ENCODE data around the gene TCTN2.
A peak's percentile ranks its signal among the peaks of the same experiment; 100 is the strongest.

Gene TCTN2

GRCh38 chr12:123670882-123671728 lies at the start of gene TCTN2:
Gene TCTN2 (plus strand): TSS chr12:123671113. CDS start chr12:123671241, 128 bp downstream.
- Histone ChIP-seq H3K36me3 (ENCODE audit: insufficient read depth, insufficient read length, low read length) (peaks cover 25% of the 10 kb centered on the region), H3K9me3 (ENCODE audit: insufficient read depth, low read length) (no peaks in the 10 kb centered on the region), H3K27me3 (ENCODE audit: insufficient read depth, insufficient read length) (peaks cover 9% of the 10 kb centered on the region), H3K9ac (ENCODE audit: insufficient read length, low read depth) (peak within 1 kb of the TSS; percentile 86), H3K4me3 (ENCODE audit: insufficient read length, low read depth) (peak within 1 kb of the TSS; percentile 91), H3K4me1 (ENCODE audit: insufficient read depth, insufficient read length) (peaks cover 3% of the 10 kb centered on the region)
- peak; percentile 85 for TF ChIP-seq YY1 (IDR thresholded peaks at IDR 0.05; ENCODE audit: insufficient read depth, insufficient read length)
- TF ChIP-seq ZNF274 (IDR thresholded peaks at IDR 0.05; ENCODE audit: low read depth, low read length), result no peak
- no peak for TF ChIP-seq SUZ12 (IDR thresholded peaks at IDR 0.05; ENCODE audit: extremely low read depth, insufficient read depth, insufficient read length)
- peak; percentile 88 for DNase-seq (ENCODE audit: low read depth, low spot score)

GRCh38 chr12:123621619-123622530 lies 49.0 kb upstream of the TCTN2 start:
- Histone ChIP-seq H3K27me3 (ENCODE audit: insufficient read depth, insufficient read length) (no peaks in the 10 kb centered on the region), H3K4me1 (ENCODE audit: insufficient read depth, insufficient read length) (no peaks in the 10 kb centered on the region), H3K36me3 (ENCODE audit: insufficient read depth, insufficient read length, low read length) (peaks cover 90% of the 10 kb centered on the region), H3K9me3 (ENCODE audit: insufficient read depth, low read length) (no peaks in the 10 kb centered on the region), H3K4me3 (ENCODE audit: insufficient read length, low read depth) (no peak overlapping the region), H3K9ac (ENCODE audit: insufficient read length, low read depth) (no peak overlapping the region)
- DNase-seq (ENCODE audit: low read depth, low spot score), result no peak
- TF ChIP-seq YY1 (IDR thresholded peaks at IDR 0.05; ENCODE audit: insufficient read depth, insufficient read length) (no peak), ZNF274 (IDR thresholded peaks at IDR 0.05; ENCODE audit: low read depth, low read length) (no peak), SUZ12 (IDR thresholded peaks at IDR 0.05; ENCODE audit: extremely low read depth, insufficient read depth, insufficient read length) (no peak)

- TF ChIP-seq YY1 (IDR thresholded peaks at IDR 0.05; ENCODE audit: insufficient read depth, insufficient read length), result peak; percentile 62
- no peak for TF ChIP-seq SUZ12 (IDR thresholded peaks at IDR 0.05; ENCODE audit: extremely low read depth, insufficient read depth, insufficient read length)
- peak; percentile 98 for DNase-seq (ENCODE audit: low read depth, low spot score)
Measured at GRCh38 chr12:123633379-123634141, 37.4 kb upstream of the TCTN2 start, which contains the start of the genes EIF2B1 and GTF2H3. Gene EIF2B1 (minus strand): TSS chr12:123633686. CDS start chr12:123633557, 129 bp downstream. Gene GTF2H3 (plus strand): TSS chr12:123633829. CDS start chr12:123633860, 31 bp downstream.

GRCh38 chr12:123634142-123634561 lies 36.8 kb upstream of the TCTN2 start:
- Histone ChIP-seq H3K9ac (ENCODE audit: insufficient read length, low read depth) (peak overlapping the region; percentile 97), H3K4me1 (ENCODE audit: insufficient read depth, insufficient read length) (no peaks in the 10 kb centered on the region), H3K9me3 (ENCODE audit: insufficient read depth, low read length) (no peaks in the 10 kb centered on the region), H3K27me3 (ENCODE audit: insufficient read depth, insufficient read length) (no peaks in the 10 kb centered on the region), H3K4me3 (ENCODE audit: insufficient read length, low read depth) (peak overlapping the region; percentile 96), H3K36me3 (ENCODE audit: insufficient read depth, insufficient read length, low read length) (peaks cover 47% of the 10 kb centered on the region)
- TF ChIP-seq ZNF274 (IDR thresholded peaks at IDR 0.05; ENCODE audit: low read depth, low read length), result no peak
- no peak for DNase-seq (ENCODE audit: low read depth, low spot score)

More at GRCh38 chr12:123633379-123634141, 37.4 kb upstream of the TCTN2 start, which contains the start of the genes EIF2B1 and GTF2H3:
- no peaks in the 10 kb centered on the region for H3K4me1 ChIP-seq (ENCODE audit: insufficient read depth, insufficient read length)
- peak within 1 kb of the TSS; percentile 97 for H3K9ac ChIP-seq (ENCODE audit: insufficient read length, low read depth)
- peak within 1 kb of the TSS; percentile 96 for H3K4me3 ChIP-seq (ENCODE audit: insufficient read length, low read depth)
- H3K27me3 ChIP-seq (ENCODE audit: insufficient read depth, insufficient read length), result no peaks in the 10 kb centered on the region
- H3K36me3 ChIP-seq (ENCODE audit: insufficient read depth, insufficient read length, low read length), result peaks cover 52% of the 10 kb centered on the region
- no peaks in the 10 kb centered on the region for H3K9me3 ChIP-seq (ENCODE audit: insufficient read depth, low read length)

GRCh38 chr12:123643911-123644310 lies 27.0 kb upstream of the TCTN2 start:
- Histone ChIP-seq H3K4me3 (ENCODE audit: insufficient read length, low read depth) (no peak overlapping the region), H3K9me3 (ENCODE audit: insufficient read depth, low read length) (no peaks in the 10 kb centered on the region), H3K9ac (ENCODE audit: insufficient read length, low read depth) (no peak overlapping the region), H3K27me3 (ENCODE audit: insufficient read depth, insufficient read length) (no peaks in the 10 kb centered on the region), H3K4me1 (ENCODE audit: insufficient read depth, insufficient read length) (no peaks in the 10 kb centered on the region), H3K36me3 (ENCODE audit: insufficient read depth, insufficient read length, low read length) (peaks cover 74% of the 10 kb centered on the region)
- no peak for DNase-seq (ENCODE audit: low read depth, low spot score)
- no peak for TF ChIP-seq YY1 (IDR thresholded peaks at IDR 0.05; ENCODE audit: insufficient read depth, insufficient read length)
- no peak for TF ChIP-seq SUZ12 (IDR thresholded peaks at IDR 0.05; ENCODE audit: extremely low read depth, insufficient read depth, insufficient read length)
- TF ChIP-seq ZNF274 (IDR thresholded peaks at IDR 0.05; ENCODE audit: low read depth, low read length), result no peak

- Histone ChIP-seq H3K9ac (ENCODE audit: insufficient read length, low read depth) (no peak overlapping the region), H3K9me3 (ENCODE audit: insufficient read depth, low read length) (no peaks in the 10 kb centered on the region), H3K4me3 (ENCODE audit: insufficient read length, low read depth) (no peak overlapping the region), H3K27me3 (ENCODE audit: insufficient read depth, insufficient read length) (no peaks in the 10 kb centered on the region), H3K36me3 (ENCODE audit: insufficient read depth, insufficient read length, low read length) (peaks cover 80% of the 10 kb centered on the region), H3K4me1 (ENCODE audit: insufficient read depth, insufficient read length) (no peaks in the 10 kb centered on the region)
- TF ChIP-seq SUZ12 (IDR thresholded peaks at IDR 0.05; ENCODE audit: extremely low read depth, insufficient read depth, insufficient read length) (no peak), ZNF274 (IDR thresholded peaks at IDR 0.05; ENCODE audit: low read depth, low read length) (no peak), YY1 (IDR thresholded peaks at IDR 0.05; ENCODE audit: insufficient read depth, insufficient read length) (no peak)
- DNase-seq (ENCODE audit: low read depth, low spot score), result no peak
Measured at GRCh38 chr12:123645380-123645779, 25.5 kb upstream of the TCTN2 start.
